NCI-H446 treated with DMSO at 0.1 percent for 48 hours (cell line): Measurements from ENCODE around the gene VWF.

Source experiments
- DNase-seq: peaks from one replicate; lab custom pipeline; 2025; lab: John Stamatoyannopoulos, UW

Gene VWF

GRCh38 chr12:5947006-5947405 is 177.5 kb downstream of the VWF start:
- DNase-seq: no peak

- DNase-seq: no peak
Observed at GRCh38 chr12:5946388-5946787, 178.1 kb downstream of the VWF start.

GRCh38 chr12:5945071-5946008 is 179.1 kb downstream of the VWF start, which contains the start of gene ANO2:
Gene ANO2 (minus strand): TSS chr12:5945259. CDS start chr12:5945217, 42 bp downstream.
- no peak for DNase-seq

- DNase-seq: no peak
Observed at GRCh38 chr12:5944688-5945070, 179.8 kb downstream of the VWF start.

GRCh38 chr12:5944053-5944452 is 180.4 kb downstream of the VWF start:
- DNase-seq: no peak

- DNase-seq: no peak
Observed at GRCh38 chr12:5941907-5942306, 182.6 kb downstream of the VWF start.

- DNase-seq: no peak
Observed at GRCh38 chr12:5927732-5928516, 196.5 kb downstream of the VWF start.

GRCh38 chr12:5925646-5926045 is 198.8 kb downstream of the VWF start:
- no peak for DNase-seq

- no peak for DNase-seq
Observed at GRCh38 chr12:5924342-5924741, 200.1 kb downstream of the VWF start.

- no peak for DNase-seq
Observed at GRCh38 chr12:5923751-5924150, 200.7 kb downstream of the VWF start.

GRCh38 chr12:5923043-5923605 is 201.3 kb downstream of the VWF start:
- no peak for DNase-seq

GRCh38 chr12:5921966-5922899 is 202.2 kb downstream of the VWF start:
- no peak for DNase-seq

GRCh38 chr12:5921027-5921909 is 203.2 kb downstream of the VWF start:
- DNase-seq: no peak

GRCh38 chr12:5916785-5917290 is 207.6 kb downstream of the VWF start:
- DNase-seq: no peak

GRCh38 chr12:5915511-5915910 is 209.0 kb downstream of the VWF start:
- no peak for DNase-seq

GRCh38 chr12:5914387-5915149 is 209.9 kb downstream of the VWF start:
- DNase-seq: no peak

GRCh38 chr12:5913387-5913786 is 211.1 kb downstream of the VWF start:
- no peak for DNase-seq

GRCh38 chr12:5912437-5913334 is 211.8 kb downstream of the VWF start:
- DNase-seq: no peak
